Glutamatergic neuron (in vitro differentiated cells): ENCODE results near the gene CP. TPM values are rescaled to one million over a fixed set of nuclear protein-coding genes. Genes with fewer than 3 reads are reported as not detected.

ENCODE experiments used
- DNase-seq: peaks from one replicate; pipeline ENCODE4 v3.0.0; 2022
- H3K27ac Mint-ChIP-seq: one replicate; pipeline ENCODE4 v1.8.0; 2020; ENCODE audit warnings: mild to moderate bottlenecking, mixed read lengths, inconsistent platforms; ENCODE audit not compliant: unreplicated experiment
- H3K27me3 Mint-ChIP-seq: one replicate; pipeline ENCODE4 v1.8.0; 2020; ENCODE audit warnings: mild to moderate bottlenecking, moderate library complexity, mixed read lengths, inconsistent platforms; ENCODE audit not compliant: unreplicated experiment
- H3K36me3 Mint-ChIP-seq: one replicate; pipeline ENCODE4 v1.8.0; 2020; ENCODE audit warnings: mild to moderate bottlenecking, mixed read lengths, inconsistent platforms; ENCODE audit not compliant: unreplicated experiment
- H3K4me1 Mint-ChIP-seq: one replicate; pipeline ENCODE4 v1.8.0; 2020; ENCODE audit warnings: mild to moderate bottlenecking, low read depth, mixed read lengths, inconsistent platforms; ENCODE audit not compliant: unreplicated experiment
- H3K4me3 Mint-ChIP-seq: one replicate; pipeline ENCODE4 v1.8.0; 2020; ENCODE audit warnings: mild to moderate bottlenecking, mixed read lengths, inconsistent platforms; ENCODE audit not compliant: unreplicated experiment
- H3K9me3 Mint-ChIP-seq: one replicate; pipeline ENCODE4 v1.8.0; 2020; ENCODE audit warnings: mild to moderate bottlenecking, moderate library complexity, mixed read lengths, inconsistent platforms; ENCODE audit not compliant: unreplicated experiment
- CTCF ChIP-seq: fragments of 200-600 bp; sonication (generic); IDR thresholded peaks from one replicate; pipeline ENCODE4 v1.5.0; 2021; ENCODE audit not compliant: partially characterized antibody, unreplicated experiment
- total RNA-seq: library from RNA; stranded (reverse); fragmentation: NEBNext Ultra II Directional; extraction: Animal tissue kit (Norgen Biotek cat#: 25700); gene quantifications from one replicate; pipeline ENCODE4 v1.2.1, GENCODE V29; 2021; ENCODE audit not compliant: unreplicated experiment

The CP gene
- total RNA-seq, 1 donor from 2014 or later: not detected

GRCh38 chr3:149247929-149248691 is 26.5 kb upstream of the CP start:
- no peak overlapping the region for H3K27ac Mint-ChIP-seq
- H3K4me3 Mint-ChIP-seq: no peak overlapping the region
- no peaks in the 10 kb centered on the region for H3K4me1 Mint-ChIP-seq
- no peaks in the 10 kb centered on the region for H3K9me3 Mint-ChIP-seq
- no peak for TF ChIP-seq CTCF
- no peaks in the 10 kb centered on the region for H3K27me3 Mint-ChIP-seq
- no peak for DNase-seq
- no peaks in the 10 kb centered on the region for H3K36me3 Mint-ChIP-seq

- Mint-ChIP-seq H3K36me3 (no peaks in the 10 kb centered on the region), H3K4me1 (no peaks in the 10 kb centered on the region), H3K9me3 (no peaks in the 10 kb centered on the region), H3K27ac (no peak overlapping the region), H3K27me3 (no peaks in the 10 kb centered on the region), H3K4me3 (no peak overlapping the region)
- TF ChIP-seq CTCF: no peak
- DNase-seq: no peak
Observed at GRCh38 chr3:149247008-149247710, 25.5 kb upstream of the CP start.

- H3K27ac Mint-ChIP-seq: no peak overlapping the region
- no peak overlapping the region for H3K4me3 Mint-ChIP-seq
- TF ChIP-seq CTCF: no peak
- no peaks in the 10 kb centered on the region for H3K4me1 Mint-ChIP-seq
- H3K36me3 Mint-ChIP-seq: no peaks in the 10 kb centered on the region
- no peaks in the 10 kb centered on the region for H3K9me3 Mint-ChIP-seq
- no peak for DNase-seq
- no peaks in the 10 kb centered on the region for H3K27me3 Mint-ChIP-seq
Observed at GRCh38 chr3:149245738-149246451, 24.3 kb upstream of the CP start.

- TF ChIP-seq CTCF: no peak
- Mint-ChIP-seq H3K4me3 (no peak overlapping the region), H3K36me3 (no peaks in the 10 kb centered on the region), H3K27ac (no peak overlapping the region), H3K9me3 (no peaks in the 10 kb centered on the region), H3K4me1 (no peaks in the 10 kb centered on the region), H3K27me3 (no peaks in the 10 kb centered on the region)
- DNase-seq: no peak
Observed at GRCh38 chr3:149243540-149243939, 21.9 kb upstream of the CP start.
